HepG2 (cell line): ENCODE measurements around the gene SRC. TPM values are rescaled to one million over a fixed set of nuclear protein-coding genes. Genes with fewer than 3 reads are reported as not detected.

Experiments used
- AFF4 ChIP-seq: sonication (generic); formaldehyde crosslinking; IDR thresholded peaks from 2 replicates; pipeline ENCODE4 v1.4.0; 2020; ENCODE audit warnings: missing genetic modification reagents
- CCAR2 ChIP-seq: fragments of 200-400 bp; formaldehyde crosslinking; optimal IDR thresholded peaks from 2 replicates; pipeline ENCODE3; 2018; ENCODE audit warnings: low read depth, mild to moderate bottlenecking, low read length, moderate library complexity
- CCDC6 ChIP-seq: sonication (generic); formaldehyde crosslinking; IDR thresholded peaks from 2 replicates; pipeline ENCODE4 v1.8.1; 2022; ENCODE audit warnings: mild to moderate bottlenecking, missing genetic modification reagents, moderate library complexity
- HOXA7 ChIP-seq: sonication (generic); formaldehyde crosslinking; IDR thresholded peaks from 2 replicates; pipeline ENCODE4 v1.8.1; 2022; ENCODE audit warnings: mild to moderate bottlenecking, missing genetic modification reagents, moderate library complexity
- NFIB ChIP-seq: sonication (generic); formaldehyde crosslinking; IDR thresholded peaks from 2 replicates; pipeline ENCODE4 v1.9.0; 2021; ENCODE audit warnings: missing genetic modification reagents, mild to moderate bottlenecking, borderline replicate concordance
- RARA ChIP-seq: IDR thresholded peaks from 2 replicates; pipeline ENCODE4 v1.6.1; 2016; ENCODE audit warnings: missing genetic modification reagents, missing compliant biosample characterization
- RORA ChIP-seq: sonication (generic); formaldehyde crosslinking; IDR thresholded peaks from 2 replicates; pipeline ENCODE4 v1.5.0; 2020; ENCODE audit warnings: mild to moderate bottlenecking, missing genetic modification reagents, moderate library complexity
- SALL1 ChIP-seq: sonication (generic); formaldehyde crosslinking; IDR thresholded peaks from 2 replicates; pipeline ENCODE4 v1.8.0; 2022; ENCODE audit warnings: mild to moderate bottlenecking, missing genetic modification reagents
- SRSF9 ChIP-seq: fragments of 200-400 bp; formaldehyde crosslinking; IDR thresholded peaks from 2 replicates; pipeline ENCODE4 v1.6.1; 2018; ENCODE audit warnings: borderline replicate concordance, mild to moderate bottlenecking, low read depth, low read length; ENCODE audit not compliant: insufficient read depth, poor library complexity, severe bottlenecking
- TMF1 ChIP-seq: sonication (generic); formaldehyde crosslinking; IDR thresholded peaks from 2 replicates; pipeline ENCODE4 v1.8.1; 2022; ENCODE audit warnings: low read depth, missing genetic modification reagents
- UBTF ChIP-seq: sonication (generic); formaldehyde crosslinking; IDR thresholded peaks from 2 replicates; pipeline ENCODE4 v1.4.0; 2020; ENCODE audit warnings: mild to moderate bottlenecking, missing genetic modification reagents
- ZBTB25 ChIP-seq: IDR thresholded peaks from 2 replicates; pipeline ENCODE4 v1.6.1; 2018; ENCODE audit warnings: missing genetic modification reagents
- ZNF207 ChIP-seq: fragments of 450-650 bp; IDR thresholded peaks from 2 replicates; pipeline ENCODE4 v1.6.1; 2016; ENCODE audit warnings: antibody characterized with exemption, borderline replicate concordance
- ZNF776 ChIP-seq: sonication (generic); formaldehyde crosslinking; IDR thresholded peaks from 2 replicates; pipeline ENCODE4 v1.4.0; 2020; ENCODE audit warnings: mild to moderate bottlenecking, missing genetic modification reagents
- polyA plus RNA-seq, 8 experiments: library from polyadenylated mRNA; depleted of rRNA in 3 of 8; stranded (reverse) in 7 of 8; unstranded in 1 of 8; fragments of >200 nt; fragmentation: Illumina TruSeq in 4 of 8; extraction: Trizol in 4 of 8; gene quantifications; 2 replicates each; pipeline versions ENCODE4 v1.2.1 to v1.2.3, GENCODE V29; 2011 to 2016; ENCODE audit warnings: low read depth in 4 of 8, missing spikeins in 1 of 8, mixed read lengths in 1 of 8; ENCODE audit not compliant: insufficient read depth in 1 of 8
- total RNA-seq, 5 experiments: library from RNA; depleted of rRNA; stranded (reverse); fragments of >200 nt; fragmentation: Illumina TruSeq; extraction: Trizol; gene quantifications; 2 replicates each; pipeline ENCODE4 v1.2.3, GENCODE V29; 2016; ENCODE audit warnings: low read depth in 1 of 5
- TF ChIP-seq, protein P1 (sequence below): sonication (generic); formaldehyde crosslinking; IDR thresholded peaks from 2 replicates; pipeline ENCODE4 v1.4.0; 2020; ENCODE audit warnings: missing genetic modification reagents, borderline replicate concordance

SRC gene
- total and polyA plus RNA-seq, 2 of the 13 experiments (the other 11 are each of a cell fraction or from before 2014, with no cell fraction given) = 54.7 to 192 TPM

DNA sequence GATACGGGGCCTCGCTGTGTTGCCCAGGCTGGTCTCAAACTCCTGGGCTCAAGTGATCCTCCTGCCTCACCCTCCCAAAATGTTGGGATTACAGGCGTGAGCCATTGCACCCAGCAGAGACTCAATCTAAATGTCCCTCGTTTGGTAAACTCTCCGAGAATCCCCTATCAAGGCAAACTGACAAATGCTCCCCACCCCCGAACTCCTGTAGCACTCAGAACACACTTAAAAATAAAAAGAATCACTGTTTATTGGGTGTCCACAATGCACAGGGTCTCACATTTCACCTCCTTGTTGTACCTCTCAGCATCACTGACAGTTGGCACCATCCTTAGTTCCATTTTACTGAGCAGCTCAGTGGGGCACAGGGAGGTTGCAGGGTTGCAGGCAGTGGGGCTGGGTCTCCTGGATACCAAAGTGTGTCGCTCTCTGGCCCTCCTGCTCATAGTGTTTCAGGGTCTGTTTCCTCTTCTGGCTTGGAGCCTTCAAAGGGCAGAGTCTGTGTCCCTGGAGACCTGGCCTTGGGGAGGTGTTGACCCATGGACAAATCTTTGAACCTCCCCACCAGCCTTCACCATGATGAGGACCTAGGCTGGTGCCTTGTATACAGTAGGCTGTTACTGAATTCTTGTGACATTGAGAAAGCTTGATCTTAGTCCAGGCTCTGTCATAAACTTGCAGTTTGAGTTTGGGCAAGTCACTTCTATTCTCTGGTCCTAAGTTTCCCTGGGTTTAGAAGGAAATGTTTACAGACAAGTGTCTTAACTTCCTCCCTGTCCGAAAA is 8.5 kb upstream of the SRC start (continued):
- no peak for TF ChIP-seq AFF4
- TF ChIP-seq RORA (CRISPR knock-in tag) = no peak
- TF ChIP-seq ZNF207 = no peak
- TF ChIP-seq ZNF776 (CRISPR knock-in tag) = no peak
- no peak for TF ChIP-seq HOXA7 (CRISPR knock-in tag)
- TF ChIP-seq RARA = peak; percentile 83
- TF ChIP-seq SALL1 (CRISPR knock-in tag) = peak; percentile 89
- TF ChIP-seq ZBTB25 (CRISPR knock-in tag) = no peak
- peak; percentile 53; the same call in 1 of the 2 replicates for TF ChIP-seq TMF1 (CRISPR knock-in tag)
- TF ChIP-seq CCAR2 = no peak
- peak; percentile 56 for TF ChIP-seq UBTF (CRISPR knock-in tag)
- no peak for TF ChIP-seq SRSF9
- TF ChIP-seq, protein P1, sequence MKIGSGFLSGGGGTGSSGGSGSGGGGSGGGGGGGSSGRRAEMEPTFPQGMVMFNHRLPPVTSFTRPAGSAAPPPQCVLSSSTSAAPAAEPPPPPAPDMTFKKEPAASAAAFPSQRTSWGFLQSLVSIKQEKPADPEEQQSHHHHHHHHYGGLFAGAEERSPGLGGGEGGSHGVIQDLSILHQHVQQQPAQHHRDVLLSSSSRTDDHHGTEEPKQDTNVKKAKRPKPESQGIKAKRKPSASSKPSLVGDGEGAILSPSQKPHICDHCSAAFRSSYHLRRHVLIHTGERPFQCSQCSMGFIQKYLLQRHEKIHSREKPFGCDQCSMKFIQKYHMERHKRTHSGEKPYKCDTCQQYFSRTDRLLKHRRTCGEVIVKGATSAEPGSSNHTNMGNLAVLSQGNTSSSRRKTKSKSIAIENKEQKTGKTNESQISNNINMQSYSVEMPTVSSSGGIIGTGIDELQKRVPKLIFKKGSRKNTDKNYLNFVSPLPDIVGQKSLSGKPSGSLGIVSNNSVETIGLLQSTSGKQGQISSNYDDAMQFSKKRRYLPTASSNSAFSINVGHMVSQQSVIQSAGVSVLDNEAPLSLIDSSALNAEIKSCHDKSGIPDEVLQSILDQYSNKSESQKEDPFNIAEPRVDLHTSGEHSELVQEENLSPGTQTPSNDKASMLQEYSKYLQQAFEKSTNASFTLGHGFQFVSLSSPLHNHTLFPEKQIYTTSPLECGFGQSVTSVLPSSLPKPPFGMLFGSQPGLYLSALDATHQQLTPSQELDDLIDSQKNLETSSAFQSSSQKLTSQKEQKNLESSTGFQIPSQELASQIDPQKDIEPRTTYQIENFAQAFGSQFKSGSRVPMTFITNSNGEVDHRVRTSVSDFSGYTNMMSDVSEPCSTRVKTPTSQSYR (CRISPR knock-in tag) = no peak
- TF ChIP-seq NFIB (CRISPR knock-in tag) = no peak
- no peak for TF ChIP-seq CCDC6 (CRISPR knock-in tag)
